Measurements from ENCODE around the gene CYTH1.

DNA sequence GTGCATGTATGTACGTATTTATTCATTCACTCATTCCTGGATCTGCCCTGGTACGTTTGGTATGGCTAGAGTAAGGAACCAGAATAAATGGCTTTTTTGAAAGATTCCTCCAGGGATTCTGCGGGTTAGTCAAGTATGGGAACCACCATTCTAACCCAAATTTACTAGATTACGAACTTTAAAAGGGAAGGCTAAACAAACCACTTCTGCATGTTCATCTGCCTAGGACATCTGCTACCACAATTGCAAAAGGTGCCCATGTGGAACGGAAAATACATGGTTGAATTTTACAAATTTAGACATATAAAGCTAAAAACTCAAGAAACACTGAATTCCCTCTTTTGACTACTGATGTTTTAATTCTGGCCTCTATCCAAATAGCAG lies 22.1 kb downstream of the CYTH1 start:
- TF ChIP-seq, protein P1, sequence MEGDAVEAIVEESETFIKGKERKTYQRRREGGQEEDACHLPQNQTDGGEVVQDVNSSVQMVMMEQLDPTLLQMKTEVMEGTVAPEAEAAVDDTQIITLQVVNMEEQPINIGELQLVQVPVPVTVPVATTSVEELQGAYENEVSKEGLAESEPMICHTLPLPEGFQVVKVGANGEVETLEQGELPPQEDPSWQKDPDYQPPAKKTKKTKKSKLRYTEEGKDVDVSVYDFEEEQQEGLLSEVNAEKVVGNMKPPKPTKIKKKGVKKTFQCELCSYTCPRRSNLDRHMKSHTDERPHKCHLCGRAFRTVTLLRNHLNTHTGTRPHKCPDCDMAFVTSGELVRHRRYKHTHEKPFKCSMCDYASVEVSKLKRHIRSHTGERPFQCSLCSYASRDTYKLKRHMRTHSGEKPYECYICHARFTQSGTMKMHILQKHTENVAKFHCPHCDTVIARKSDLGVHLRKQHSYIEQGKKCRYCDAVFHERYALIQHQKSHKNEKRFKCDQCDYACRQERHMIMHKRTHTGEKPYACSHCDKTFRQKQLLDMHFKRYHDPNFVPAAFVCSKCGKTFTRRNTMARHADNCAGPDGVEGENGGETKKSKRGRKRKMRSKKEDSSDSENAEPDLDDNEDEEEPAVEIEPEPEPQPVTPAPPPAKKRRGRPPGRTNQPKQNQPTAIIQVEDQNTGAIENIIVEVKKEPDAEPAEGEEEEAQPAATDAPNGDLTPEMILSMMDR (IDR thresholded peaks at IDR 0.05): no peak
- no peak for TF ChIP-seq POLR2A (IDR thresholded peaks at IDR 0.05)
